Choroid plexus epithelial cell (primary cell): ENCODE data around the gene KRAS.

Experiments
- DNase-seq: peaks from one replicate; pipeline ENCODE4 v3.0.0-alpha.2; 2010; ENCODE audit warnings: low read depth
- H3K4me3 ChIP-seq: 2 replicates; pipeline ENCODE4 v1.5.1; 2011; ENCODE audit warnings: low read depth, mild to moderate bottlenecking, control low read depth, low read length, moderate library complexity
- TF ChIP-seq, protein P1 (sequence below): conservative IDR thresholded peaks from 2 replicates; pipeline ENCODE4 v1.5.1; 2011; ENCODE audit warnings: low read depth, mild to moderate bottlenecking, control low read depth, inconsistent platforms, low read length, moderate library complexity

KRAS gene

DNA sequence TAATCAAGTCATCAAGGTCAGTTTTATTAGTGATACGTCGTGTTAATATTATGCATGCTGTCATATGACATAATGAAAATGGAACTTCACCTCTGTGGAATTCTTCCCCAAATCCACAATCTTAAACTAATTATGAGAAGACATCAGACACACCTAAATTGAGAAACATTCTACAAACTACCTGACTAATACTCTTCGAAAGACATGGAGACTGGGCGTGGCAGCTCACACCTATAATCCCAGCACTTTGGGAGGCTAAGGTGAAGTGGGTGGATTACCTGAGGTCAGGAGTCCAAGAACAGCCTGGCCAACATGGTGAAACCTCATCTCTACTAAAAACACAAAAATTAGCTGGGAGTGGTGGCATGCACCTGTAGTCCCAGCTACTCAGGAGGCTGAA lies 33.3 kb upstream of the KRAS start:
- TF ChIP-seq, protein P1, sequence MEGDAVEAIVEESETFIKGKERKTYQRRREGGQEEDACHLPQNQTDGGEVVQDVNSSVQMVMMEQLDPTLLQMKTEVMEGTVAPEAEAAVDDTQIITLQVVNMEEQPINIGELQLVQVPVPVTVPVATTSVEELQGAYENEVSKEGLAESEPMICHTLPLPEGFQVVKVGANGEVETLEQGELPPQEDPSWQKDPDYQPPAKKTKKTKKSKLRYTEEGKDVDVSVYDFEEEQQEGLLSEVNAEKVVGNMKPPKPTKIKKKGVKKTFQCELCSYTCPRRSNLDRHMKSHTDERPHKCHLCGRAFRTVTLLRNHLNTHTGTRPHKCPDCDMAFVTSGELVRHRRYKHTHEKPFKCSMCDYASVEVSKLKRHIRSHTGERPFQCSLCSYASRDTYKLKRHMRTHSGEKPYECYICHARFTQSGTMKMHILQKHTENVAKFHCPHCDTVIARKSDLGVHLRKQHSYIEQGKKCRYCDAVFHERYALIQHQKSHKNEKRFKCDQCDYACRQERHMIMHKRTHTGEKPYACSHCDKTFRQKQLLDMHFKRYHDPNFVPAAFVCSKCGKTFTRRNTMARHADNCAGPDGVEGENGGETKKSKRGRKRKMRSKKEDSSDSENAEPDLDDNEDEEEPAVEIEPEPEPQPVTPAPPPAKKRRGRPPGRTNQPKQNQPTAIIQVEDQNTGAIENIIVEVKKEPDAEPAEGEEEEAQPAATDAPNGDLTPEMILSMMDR: no peak
- H3K4me3 ChIP-seq: no peak overlapping the region
- no peak for DNase-seq

GRCh38 chr12:25283006-25283405 lies 32.3 kb upstream of the KRAS start:
- no peak overlapping the region for H3K4me3 ChIP-seq
- TF ChIP-seq, protein P1: no peak
- DNase-seq: no peak

DNA sequence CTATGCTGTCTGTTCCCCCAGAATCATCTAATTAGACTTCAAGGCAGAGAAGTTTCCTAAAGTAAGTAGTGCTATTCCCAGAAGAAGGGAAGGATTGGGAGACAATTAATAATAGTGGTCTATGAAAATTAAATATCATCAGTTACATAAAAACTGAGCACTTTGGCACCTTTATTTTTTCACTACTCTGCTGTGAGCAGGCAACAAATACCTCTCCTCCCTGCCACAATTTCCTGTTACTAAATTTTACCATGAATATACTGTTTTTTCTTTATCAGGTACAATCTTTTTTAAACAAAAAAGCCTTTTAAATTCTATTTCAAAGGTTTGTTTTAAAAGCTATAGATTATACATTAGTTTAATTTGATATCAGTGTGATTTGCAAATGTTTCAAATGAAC lies 29.4 kb upstream of the KRAS start:
- TF ChIP-seq, protein P1: no peak
- H3K4me3 ChIP-seq: no peak overlapping the region
- no peak for DNase-seq

DNA sequence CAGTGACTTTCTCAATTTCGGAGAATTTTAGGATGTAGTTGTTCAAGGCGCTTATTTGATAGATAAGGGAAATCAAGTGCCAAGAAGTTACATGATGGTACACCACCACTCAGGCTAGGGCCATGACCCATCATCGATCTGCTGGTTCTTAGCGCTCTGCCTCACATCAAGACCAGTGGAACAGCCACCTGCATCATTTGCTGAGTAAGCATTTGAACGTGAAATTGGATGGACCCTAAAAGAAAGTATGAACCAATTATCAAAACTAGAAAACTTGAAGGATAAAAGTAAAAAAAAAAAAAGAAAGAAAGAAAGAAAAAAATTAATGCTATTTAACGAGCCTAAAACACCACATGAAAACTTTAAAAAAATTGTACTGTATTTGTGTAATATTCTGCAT lies 27.5 kb upstream of the KRAS start:
- H3K4me3 ChIP-seq: no peak overlapping the region
- TF ChIP-seq, protein P1: no peak
- no peak for DNase-seq

GRCh38 chr12:25276199-25276937 lies 25.6 kb upstream of the KRAS start:
- DNase-seq: peak; percentile 93
- H3K4me3 ChIP-seq: no peak overlapping the region
- TF ChIP-seq, protein P1: no peak

DNA sequence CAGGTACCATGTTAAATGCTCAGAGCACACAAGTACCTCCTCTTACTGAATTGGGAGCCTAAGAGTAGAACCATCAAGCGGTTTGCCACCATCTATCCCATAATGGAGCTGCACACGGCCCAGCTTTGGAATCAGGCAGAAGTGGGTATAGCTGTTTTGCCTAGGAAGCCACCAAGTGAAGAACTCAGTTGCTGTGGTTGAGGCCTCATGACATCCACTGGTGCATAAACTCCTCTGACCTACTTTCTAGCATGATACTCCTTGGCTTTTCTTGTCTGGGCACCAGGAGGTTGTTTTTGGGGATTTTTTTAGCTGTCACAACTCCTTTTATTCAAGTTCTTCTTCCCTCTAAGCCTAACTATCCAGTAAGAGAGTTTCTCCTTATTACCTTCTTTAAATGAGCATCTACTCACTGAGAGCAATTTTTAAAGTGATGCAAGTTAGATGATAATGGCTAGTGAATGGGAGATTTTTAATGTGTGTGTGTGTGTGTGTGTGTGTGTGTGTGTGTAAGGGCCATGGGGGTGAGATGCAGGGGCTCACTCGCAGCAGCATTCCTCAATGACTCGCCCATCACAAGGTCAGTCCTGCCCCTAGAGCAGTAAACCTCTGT lies 20.9 kb upstream of the KRAS start:
- no peak overlapping the region for H3K4me3 ChIP-seq
- DNase-seq: no peak
- TF ChIP-seq, protein P1: no peak

DNA sequence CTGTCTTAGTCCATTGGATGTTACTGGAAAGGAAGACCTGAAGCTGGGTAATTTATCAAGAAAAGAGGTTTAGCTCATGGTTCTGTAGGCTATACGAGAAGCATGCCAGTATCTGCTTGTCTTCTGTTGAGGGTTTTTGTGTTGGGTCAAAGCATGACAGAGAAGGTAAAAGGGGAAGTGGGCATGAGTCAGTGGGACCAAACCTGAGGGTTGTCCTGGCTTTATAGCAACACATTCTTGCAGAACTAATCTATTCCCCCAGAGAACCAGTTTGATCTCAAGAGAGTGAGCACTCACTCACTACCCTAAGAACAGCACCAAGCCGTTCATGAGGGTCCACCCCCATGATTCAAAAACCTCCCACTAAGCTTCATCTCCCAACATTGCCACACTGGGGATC lies 19.0 kb upstream of the KRAS start:
- DNase-seq: no peak
- TF ChIP-seq, protein P1: no peak

More for the DNA sequence above, 19.0 kb upstream of the KRAS start:
- H3K4me3 ChIP-seq: no peak overlapping the region
